ENCODE results near the gene ARIH2.

The ARIH2 gene

DNA sequence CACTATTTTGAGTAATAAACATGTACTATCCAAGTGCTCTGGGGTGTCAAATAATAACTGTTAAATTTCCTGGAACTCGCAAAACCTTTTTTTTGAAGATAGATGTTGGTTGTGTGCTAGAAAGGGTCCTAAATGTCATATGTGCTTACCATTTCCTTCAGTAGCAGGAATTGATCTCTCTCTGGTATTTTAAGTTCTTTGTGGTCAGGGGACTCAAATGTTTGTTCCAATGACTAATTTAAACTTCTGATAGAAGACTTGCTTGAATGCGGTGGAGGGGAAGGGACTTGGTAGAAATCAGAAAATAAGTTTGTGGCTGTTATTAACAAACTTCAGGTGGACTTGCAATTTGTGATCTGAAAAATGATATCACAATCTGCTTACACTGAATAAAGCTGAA is 26.8 kb downstream of the ARIH2 start:
- no peaks in the 10 kb centered on the region for H3K4me1 Mint-ChIP-seq
- TF ChIP-seq, protein P1, sequence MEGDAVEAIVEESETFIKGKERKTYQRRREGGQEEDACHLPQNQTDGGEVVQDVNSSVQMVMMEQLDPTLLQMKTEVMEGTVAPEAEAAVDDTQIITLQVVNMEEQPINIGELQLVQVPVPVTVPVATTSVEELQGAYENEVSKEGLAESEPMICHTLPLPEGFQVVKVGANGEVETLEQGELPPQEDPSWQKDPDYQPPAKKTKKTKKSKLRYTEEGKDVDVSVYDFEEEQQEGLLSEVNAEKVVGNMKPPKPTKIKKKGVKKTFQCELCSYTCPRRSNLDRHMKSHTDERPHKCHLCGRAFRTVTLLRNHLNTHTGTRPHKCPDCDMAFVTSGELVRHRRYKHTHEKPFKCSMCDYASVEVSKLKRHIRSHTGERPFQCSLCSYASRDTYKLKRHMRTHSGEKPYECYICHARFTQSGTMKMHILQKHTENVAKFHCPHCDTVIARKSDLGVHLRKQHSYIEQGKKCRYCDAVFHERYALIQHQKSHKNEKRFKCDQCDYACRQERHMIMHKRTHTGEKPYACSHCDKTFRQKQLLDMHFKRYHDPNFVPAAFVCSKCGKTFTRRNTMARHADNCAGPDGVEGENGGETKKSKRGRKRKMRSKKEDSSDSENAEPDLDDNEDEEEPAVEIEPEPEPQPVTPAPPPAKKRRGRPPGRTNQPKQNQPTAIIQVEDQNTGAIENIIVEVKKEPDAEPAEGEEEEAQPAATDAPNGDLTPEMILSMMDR (IDR thresholded peaks at IDR 0.05): no peak
- H3K36me3 Mint-ChIP-seq (ENCODE audit: low read depth): peaks cover 27% of the 10 kb centered on the region
- peak overlapping the region; percentile 1 for H3K27ac Mint-ChIP-seq
- H3K9me3 Mint-ChIP-seq: no peaks in the 10 kb centered on the region
- H3K27me3 Mint-ChIP-seq (ENCODE audit: low read depth, poor library complexity): no peaks in the 10 kb centered on the region
- H3K4me3 Mint-ChIP-seq: no peak overlapping the region
- no peak for DNase-seq

DNA sequence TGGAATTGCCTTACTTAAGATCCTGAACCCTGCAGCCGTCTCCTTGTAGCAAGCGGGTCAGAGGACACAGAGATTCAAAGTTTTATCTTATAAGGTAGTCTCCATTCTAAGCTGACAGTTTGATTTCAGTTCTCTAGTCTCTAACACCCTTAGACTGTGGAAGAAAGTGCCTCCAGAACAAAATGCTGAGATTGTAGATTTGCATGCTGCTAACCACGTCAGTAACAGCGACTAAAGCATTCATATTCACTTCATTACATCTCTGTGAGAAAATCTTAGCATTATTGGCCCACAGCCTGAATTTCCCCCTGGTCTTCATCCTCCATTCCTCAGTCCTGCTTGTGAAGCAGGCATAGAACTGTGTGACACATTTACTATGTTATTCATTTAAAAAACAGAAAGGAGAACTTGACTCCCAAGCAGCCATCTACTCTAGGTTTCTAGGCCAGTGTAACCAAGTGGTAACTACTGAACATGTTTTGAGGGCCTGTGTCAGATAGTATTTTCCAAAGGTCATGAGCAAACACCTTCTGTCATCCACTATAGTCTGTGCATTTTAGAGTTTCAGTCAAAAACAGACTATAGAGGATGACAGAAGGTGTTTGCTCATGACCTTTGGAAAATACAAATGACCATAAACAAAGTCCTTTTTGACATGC is 27.4 kb downstream of the ARIH2 start:
- TF ChIP-seq, protein P1 (IDR thresholded peaks at IDR 0.05): no peak
- H3K9me3 Mint-ChIP-seq: no peaks in the 10 kb centered on the region
- no peak overlapping the region for H3K4me3 Mint-ChIP-seq
- peak overlapping the region; percentile 37 for H3K27ac Mint-ChIP-seq
- no peak for DNase-seq
- no peaks in the 10 kb centered on the region for H3K4me1 Mint-ChIP-seq
- no peaks in the 10 kb centered on the region for H3K27me3 Mint-ChIP-seq (ENCODE audit: low read depth, poor library complexity)
- H3K36me3 Mint-ChIP-seq (ENCODE audit: low read depth): peaks cover 25% of the 10 kb centered on the region

DNA sequence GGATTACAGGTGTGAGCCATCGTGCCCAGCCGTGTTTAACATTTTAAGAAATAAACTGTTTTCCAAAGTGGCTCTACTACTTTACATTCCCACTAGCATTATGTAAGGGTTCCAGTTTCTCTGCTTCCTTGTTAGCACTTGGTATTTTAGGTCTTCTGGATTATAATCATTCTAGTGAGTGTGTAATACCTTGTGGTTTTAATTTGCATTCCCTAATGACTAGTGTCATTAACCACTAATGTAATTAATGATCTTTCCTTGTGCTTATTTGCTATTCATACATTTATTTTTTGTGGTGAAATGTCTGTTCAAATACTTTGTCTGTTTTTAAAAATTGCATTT is 30.7 kb downstream of the ARIH2 start:
- Mint-ChIP-seq H3K27me3 (ENCODE audit: low read depth, poor library complexity) (no peaks in the 10 kb centered on the region), H3K4me1 (no peaks in the 10 kb centered on the region), H3K27ac (no peak overlapping the region), H3K4me3 (no peak overlapping the region), H3K9me3 (no peaks in the 10 kb centered on the region), H3K36me3 (ENCODE audit: low read depth) (peaks cover 22% of the 10 kb centered on the region)
- DNase-seq: no peak
- TF ChIP-seq, protein P1 (IDR thresholded peaks at IDR 0.05): no peak

DNA sequence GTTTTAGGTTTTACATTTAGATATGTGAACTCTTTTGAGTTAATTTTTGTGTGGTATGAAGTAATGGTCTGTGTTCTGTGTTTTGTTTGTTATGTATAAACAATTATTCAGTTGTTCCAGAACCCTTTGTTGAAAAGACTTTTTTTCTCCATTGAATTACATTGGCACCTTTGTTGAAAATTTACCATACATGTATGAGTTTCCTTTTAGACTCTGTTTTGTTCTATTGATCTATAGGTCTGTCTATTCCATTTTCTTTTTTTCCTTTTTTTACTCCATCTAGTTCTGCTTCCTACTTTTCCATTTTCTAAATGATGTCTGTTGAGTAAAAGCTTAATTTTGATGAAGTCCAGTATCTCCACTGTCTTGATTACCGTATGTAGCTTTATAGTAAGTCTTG is 31.4 kb downstream of the ARIH2 start:
- TF ChIP-seq, protein P1 (IDR thresholded peaks at IDR 0.05): no peak
- H3K4me1 Mint-ChIP-seq: no peaks in the 10 kb centered on the region
- no peaks in the 10 kb centered on the region for H3K27me3 Mint-ChIP-seq (ENCODE audit: low read depth, poor library complexity)
- no peaks in the 10 kb centered on the region for H3K9me3 Mint-ChIP-seq
- H3K36me3 Mint-ChIP-seq (ENCODE audit: low read depth): peaks cover 22% of the 10 kb centered on the region
- no peak for DNase-seq
- H3K4me3 Mint-ChIP-seq: no peak overlapping the region
- H3K27ac Mint-ChIP-seq: no peak overlapping the region

DNA sequence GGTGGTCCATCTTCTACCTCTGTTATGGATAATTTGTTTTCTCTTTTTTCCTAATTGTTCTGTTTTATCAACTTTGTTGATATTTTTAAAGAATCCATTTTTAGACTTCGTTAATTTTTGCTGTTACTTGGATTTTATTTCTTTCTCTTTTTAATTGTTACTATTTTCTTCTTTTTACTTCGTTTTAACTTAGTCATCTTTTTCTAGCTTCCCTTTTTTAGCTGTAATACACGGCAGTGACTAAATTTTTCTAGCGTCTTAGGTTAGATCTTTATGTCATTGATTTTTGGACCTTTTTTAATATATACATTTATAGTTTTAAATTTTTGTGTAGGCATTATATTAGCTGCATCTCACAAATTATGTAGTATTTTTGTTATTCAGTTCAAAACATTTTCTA is 33.1 kb downstream of the ARIH2 start:
- Mint-ChIP-seq H3K4me1 (no peaks in the 10 kb centered on the region), H3K36me3 (ENCODE audit: low read depth) (peaks cover 22% of the 10 kb centered on the region), H3K4me3 (no peak overlapping the region), H3K9me3 (no peaks in the 10 kb centered on the region), H3K27ac (no peak overlapping the region), H3K27me3 (ENCODE audit: low read depth, poor library complexity) (no peaks in the 10 kb centered on the region)
- TF ChIP-seq, protein P1 (IDR thresholded peaks at IDR 0.05): no peak
- no peak for DNase-seq

DNA sequence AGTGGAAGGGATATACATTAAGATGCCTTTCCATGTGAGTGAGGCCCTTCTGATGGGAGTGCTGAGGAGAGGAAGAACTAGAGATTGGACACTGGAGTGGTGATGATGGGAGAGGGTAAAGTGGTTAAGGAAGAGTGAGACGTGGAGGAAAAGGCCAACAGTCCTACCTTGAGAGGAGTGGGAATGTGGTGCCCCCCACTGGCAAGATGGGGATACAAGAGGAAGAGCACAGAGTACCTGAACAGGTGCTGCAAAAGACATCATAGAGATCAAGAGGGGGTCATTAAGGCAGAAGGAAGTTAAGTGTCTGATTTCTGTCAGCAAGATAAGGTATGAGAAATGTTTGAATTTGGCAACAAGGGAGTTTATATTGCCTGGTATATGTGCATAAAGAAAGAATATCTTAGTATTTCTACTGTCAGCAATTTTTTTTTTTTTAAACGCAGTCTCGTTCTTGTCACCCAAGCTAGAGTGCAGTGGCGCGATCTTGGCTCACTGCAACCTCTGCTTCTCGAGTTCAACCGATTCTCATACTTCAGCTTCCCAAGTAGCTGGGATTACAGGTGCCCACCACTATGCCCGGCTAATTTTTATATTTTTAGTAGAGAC is 34.0 kb downstream of the ARIH2 start:
- TF ChIP-seq, protein P1 (IDR thresholded peaks at IDR 0.05): peak; percentile 34
- peaks cover 26% of the 10 kb centered on the region for H3K36me3 Mint-ChIP-seq (ENCODE audit: low read depth)
- H3K27me3 Mint-ChIP-seq (ENCODE audit: low read depth, poor library complexity): no peaks in the 10 kb centered on the region
- H3K4me3 Mint-ChIP-seq: no peak overlapping the region
- no peaks in the 10 kb centered on the region for H3K4me1 Mint-ChIP-seq
- peak; percentile 25 for DNase-seq
- H3K9me3 Mint-ChIP-seq: no peaks in the 10 kb centered on the region
- no peak overlapping the region for H3K27ac Mint-ChIP-seq
